ENCODE measurements around the gene PARD3. TPM values are rescaled to one million over a fixed set of nuclear protein-coding genes. Genes with fewer than 3 reads are reported as not detected.

PARD3 gene
- total RNA-seq, 1 experiment from 2014 or later: 51.8 TPM

- TF ChIP-seq ATF3 (CRISPR knock-in tag; conservative IDR thresholded peaks at IDR 0.05): no peak
- TF ChIP-seq CBFB (CRISPR knock-in tag; IDR thresholded peaks at IDR 0.05; ENCODE audit: low read depth): no peak
- no peak for TF ChIP-seq JUN (CRISPR knock-in tag; IDR thresholded peaks at IDR 0.05)
- TF ChIP-seq ZNF512 (CRISPR knock-in tag; IDR thresholded peaks at IDR 0.05; ENCODE audit: borderline replicate concordance): no peak
- TF ChIP-seq MAX (CRISPR knock-in tag; IDR thresholded peaks at IDR 0.05): no peak
- no peak for TF ChIP-seq ZNF396 (CRISPR knock-in tag; IDR thresholded peaks at IDR 0.05; ENCODE audit: borderline replicate concordance)
- no peak for TF ChIP-seq EMX1 (CRISPR knock-in tag; IDR thresholded peaks at IDR 0.05)
- TF ChIP-seq RELA (CRISPR knock-in tag; IDR thresholded peaks at IDR 0.05; ENCODE audit: borderline replicate concordance): no peak
- TF ChIP-seq PRRX2 (CRISPR knock-in tag; IDR thresholded peaks at IDR 0.05): no peak
- no peak for TF ChIP-seq ZSCAN18 (CRISPR knock-in tag; IDR thresholded peaks at IDR 0.05)
- TF ChIP-seq TEAD4 (CRISPR knock-in tag; IDR thresholded peaks at IDR 0.05): no peak
- no peak for TF ChIP-seq HMGA2 (CRISPR knock-in tag; IDR thresholded peaks at IDR 0.05)
- TF ChIP-seq ERG (CRISPR knock-in tag; IDR thresholded peaks at IDR 0.05): no peak
- no peak for TF ChIP-seq IRF1 (CRISPR knock-in tag; IDR thresholded peaks at IDR 0.05)
Measured at GRCh38 chr10:34717429-34717828, 97.7 kb downstream of the PARD3 start (continued).

GRCh38 chr10:34716958-34717357 is 98.1 kb downstream of the PARD3 start:
- Mint-ChIP-seq H3K9me3 (no peaks in the 10 kb centered on the region), H3K27me3 (ENCODE audit: low read depth) (no peaks in the 10 kb centered on the region), H3K27ac (no peak overlapping the region), H3K36me3 (no peaks in the 10 kb centered on the region), H3K4me1 (peaks cover 26% of the 10 kb centered on the region), H3K4me3 (no peak overlapping the region)
- CTCF ChIA-PET: no interaction called here
- ATAC-seq (no peak), DNase-seq (ENCODE audit: low spot score) (no peak)
- TF ChIP-seq ZNF425 (CRISPR knock-in tag; conservative IDR thresholded peaks at IDR 0.05): no peak
- TF ChIP-seq MLX (CRISPR knock-in tag; IDR thresholded peaks at IDR 0.05): no peak
- TF ChIP-seq MXD4 (CRISPR knock-in tag; IDR thresholded peaks at IDR 0.05; ENCODE audit: borderline replicate concordance): no peak
- TF ChIP-seq SMAD3 (CRISPR knock-in tag; IDR thresholded peaks at IDR 0.05; ENCODE audit: borderline replicate concordance): no peak
- TF ChIP-seq RELA (CRISPR knock-in tag; IDR thresholded peaks at IDR 0.05; ENCODE audit: borderline replicate concordance): no peak
- no peak for TF ChIP-seq ZSCAN18 (CRISPR knock-in tag; IDR thresholded peaks at IDR 0.05)
- POLR2A ChIA-PET: interaction anchor here (0.7 kb wide), 1 partner anchor 282 kb away, joined by 12 read pairs; no protein-coding TSS in a partner anchor
